ENCODE results near the gene SPEG.

SPEG gene

DNA sequence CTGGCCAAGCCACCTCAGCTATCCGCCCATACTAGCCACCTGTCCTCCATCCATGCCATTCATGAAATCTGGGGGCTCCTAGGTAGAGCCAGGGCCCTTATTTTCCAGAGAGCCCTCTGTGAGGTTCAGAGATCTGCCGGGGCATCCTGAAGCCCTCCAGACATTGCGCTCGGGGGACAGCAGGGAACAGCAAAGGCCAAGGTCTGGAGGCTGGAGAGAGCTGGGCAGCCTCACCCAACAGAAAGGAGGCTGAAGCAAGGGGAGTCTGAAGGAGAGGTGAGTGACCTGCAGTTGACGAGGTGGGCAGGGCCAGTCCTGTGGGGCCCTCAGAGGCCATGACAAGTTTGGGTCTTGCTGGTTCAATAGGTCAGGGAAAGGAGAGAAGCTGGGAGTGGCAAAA lies 25.0 kb upstream of the SPEG start:
- TF ChIP-seq, protein P1, sequence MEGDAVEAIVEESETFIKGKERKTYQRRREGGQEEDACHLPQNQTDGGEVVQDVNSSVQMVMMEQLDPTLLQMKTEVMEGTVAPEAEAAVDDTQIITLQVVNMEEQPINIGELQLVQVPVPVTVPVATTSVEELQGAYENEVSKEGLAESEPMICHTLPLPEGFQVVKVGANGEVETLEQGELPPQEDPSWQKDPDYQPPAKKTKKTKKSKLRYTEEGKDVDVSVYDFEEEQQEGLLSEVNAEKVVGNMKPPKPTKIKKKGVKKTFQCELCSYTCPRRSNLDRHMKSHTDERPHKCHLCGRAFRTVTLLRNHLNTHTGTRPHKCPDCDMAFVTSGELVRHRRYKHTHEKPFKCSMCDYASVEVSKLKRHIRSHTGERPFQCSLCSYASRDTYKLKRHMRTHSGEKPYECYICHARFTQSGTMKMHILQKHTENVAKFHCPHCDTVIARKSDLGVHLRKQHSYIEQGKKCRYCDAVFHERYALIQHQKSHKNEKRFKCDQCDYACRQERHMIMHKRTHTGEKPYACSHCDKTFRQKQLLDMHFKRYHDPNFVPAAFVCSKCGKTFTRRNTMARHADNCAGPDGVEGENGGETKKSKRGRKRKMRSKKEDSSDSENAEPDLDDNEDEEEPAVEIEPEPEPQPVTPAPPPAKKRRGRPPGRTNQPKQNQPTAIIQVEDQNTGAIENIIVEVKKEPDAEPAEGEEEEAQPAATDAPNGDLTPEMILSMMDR (IDR thresholded peaks at IDR 0.05; ENCODE audit: control insufficient read depth, extremely low read depth, insufficient read depth), result no peak
- no peak overlapping the region for H3K4me3 ChIP-seq (ENCODE audit: low read depth, low read length)
- DNase-seq (ENCODE audit: low read depth), result no peak

DNA sequence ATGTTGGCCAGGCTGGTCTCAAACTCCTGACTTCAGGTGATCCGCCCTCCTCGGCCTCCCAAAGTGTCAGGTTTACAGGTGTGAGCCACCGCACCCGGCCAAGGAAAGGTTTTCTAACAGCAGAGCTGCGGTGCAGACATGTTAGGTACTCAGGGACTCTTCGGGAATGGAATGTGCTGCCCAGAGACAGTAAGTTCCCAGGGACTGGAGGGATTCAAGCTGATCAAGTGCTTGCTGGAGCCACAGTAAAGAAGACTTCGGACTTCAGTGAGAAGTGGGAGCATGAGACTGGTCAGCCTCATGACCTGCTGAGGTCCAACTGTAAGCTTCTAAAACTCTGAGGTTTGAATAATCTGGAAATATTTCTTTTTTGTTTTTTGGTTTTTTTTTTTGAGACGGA lies 24.3 kb upstream of the SPEG start:
- no peak for DNase-seq (ENCODE audit: low read depth)
- H3K4me3 ChIP-seq (ENCODE audit: low read depth, low read length), result no peak overlapping the region
- TF ChIP-seq, protein P1 (IDR thresholded peaks at IDR 0.05; ENCODE audit: control insufficient read depth, extremely low read depth, insufficient read depth), result no peak

DNA sequence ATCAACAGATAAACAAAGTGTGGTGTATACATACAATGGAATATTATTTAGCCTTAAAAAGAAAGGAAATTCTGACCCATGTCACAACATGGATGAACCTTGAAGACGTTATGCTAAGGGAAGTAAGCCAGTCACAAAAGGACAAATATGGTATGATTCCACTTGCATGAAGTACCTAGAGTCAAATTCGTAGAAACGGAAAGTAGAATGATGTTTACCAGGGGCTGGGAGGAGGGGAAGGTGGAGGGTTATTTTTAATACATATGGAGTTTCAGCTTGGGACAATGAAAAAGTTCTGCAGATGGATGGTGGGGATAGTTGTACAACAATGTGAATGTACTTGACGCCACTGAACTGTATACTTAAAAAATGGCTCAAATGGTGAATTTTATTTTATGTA lies 19.8 kb upstream of the SPEG start:
- no peak overlapping the region for H3K4me3 ChIP-seq (ENCODE audit: low read depth, low read length)
- TF ChIP-seq, protein P1 (IDR thresholded peaks at IDR 0.05; ENCODE audit: control insufficient read depth, extremely low read depth, insufficient read depth), result no peak
- no peak for DNase-seq (ENCODE audit: low read depth)

DNA sequence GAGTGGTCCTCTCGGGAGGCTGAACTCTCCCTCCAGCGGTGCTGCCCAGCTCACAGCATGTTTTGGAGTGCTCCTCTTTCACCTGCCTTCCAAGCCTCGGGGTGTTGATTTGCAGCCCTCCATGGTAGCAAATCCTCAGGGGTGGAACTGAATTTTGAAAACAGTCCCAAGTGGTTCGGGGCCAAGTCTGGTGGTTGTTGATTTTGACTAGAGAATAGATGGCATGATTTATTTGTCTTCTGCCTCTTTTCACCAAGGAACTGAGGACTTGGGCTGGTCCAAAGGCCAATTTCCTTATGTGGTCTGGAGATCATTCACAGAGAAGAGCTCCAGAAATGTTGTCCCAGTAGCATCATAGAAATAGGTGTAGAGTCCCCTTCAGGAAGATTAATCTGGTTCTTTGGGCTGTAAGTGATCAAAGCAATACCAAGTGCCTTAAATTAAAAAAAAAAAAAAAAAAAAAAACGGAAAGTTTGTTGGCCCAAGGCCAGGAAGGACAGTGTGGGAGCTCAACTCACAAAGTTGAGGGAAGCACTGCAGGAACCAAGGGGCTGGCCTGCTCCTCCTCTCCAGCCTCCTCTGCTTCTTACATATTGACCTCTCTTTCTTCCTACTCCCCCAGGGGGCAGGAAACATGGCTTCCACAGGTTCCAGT lies 18.9 kb upstream of the SPEG start:
- H3K4me3 ChIP-seq (ENCODE audit: low read depth, low read length), result no peak overlapping the region
- no peak for DNase-seq (ENCODE audit: low read depth)
- TF ChIP-seq, protein P1 (IDR thresholded peaks at IDR 0.05; ENCODE audit: control insufficient read depth, extremely low read depth, insufficient read depth), result no peak

DNA sequence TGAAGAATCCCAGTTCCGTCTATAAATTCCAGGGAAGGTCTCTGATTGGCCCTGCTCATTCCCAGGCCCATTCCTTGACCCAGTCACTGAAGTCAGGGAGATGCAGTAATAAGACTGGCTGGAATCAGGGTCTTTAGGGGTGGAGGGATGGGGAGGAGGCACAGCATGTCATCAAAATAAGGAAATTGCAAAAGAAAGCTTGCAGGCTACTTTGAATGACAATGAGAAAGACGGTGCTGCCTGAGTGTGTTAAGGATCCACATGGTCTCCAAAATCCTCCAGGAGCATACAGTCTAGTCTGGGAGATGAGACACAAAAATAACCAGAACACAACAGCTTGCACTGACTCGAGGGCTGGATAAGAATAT lies 18.4 kb upstream of the SPEG start:
- DNase-seq (ENCODE audit: low read depth), result no peak
- TF ChIP-seq, protein P1 (IDR thresholded peaks at IDR 0.05; ENCODE audit: control insufficient read depth, extremely low read depth, insufficient read depth), result no peak

DNA sequence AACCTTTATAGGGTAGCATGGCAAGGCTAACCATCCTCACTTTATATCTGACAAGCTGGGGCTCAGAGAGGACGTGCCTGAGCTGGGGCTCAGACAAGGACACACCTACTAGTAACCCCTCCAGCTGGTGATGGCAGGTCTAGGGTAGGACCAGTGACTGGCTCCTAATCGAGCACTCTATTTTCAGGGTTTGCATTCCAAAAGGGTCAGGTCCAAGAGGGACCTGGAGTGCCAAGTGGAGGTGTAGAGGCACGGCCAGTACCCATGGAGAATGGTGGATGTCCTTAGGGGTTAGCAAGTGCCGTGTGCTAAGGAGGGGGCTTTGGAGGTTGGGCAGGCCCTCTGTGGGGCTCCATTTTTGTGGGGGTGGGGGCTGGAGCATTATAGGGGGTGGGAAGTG lies 17.7 kb upstream of the SPEG start:
- no peak for DNase-seq (ENCODE audit: low read depth)
- TF ChIP-seq, protein P1 (IDR thresholded peaks at IDR 0.05; ENCODE audit: control insufficient read depth, extremely low read depth, insufficient read depth), result no peak

More for the DNA sequence above, 18.4 kb upstream of the SPEG start:
- no peak overlapping the region for H3K4me3 ChIP-seq (ENCODE audit: low read depth, low read length)

DNA sequence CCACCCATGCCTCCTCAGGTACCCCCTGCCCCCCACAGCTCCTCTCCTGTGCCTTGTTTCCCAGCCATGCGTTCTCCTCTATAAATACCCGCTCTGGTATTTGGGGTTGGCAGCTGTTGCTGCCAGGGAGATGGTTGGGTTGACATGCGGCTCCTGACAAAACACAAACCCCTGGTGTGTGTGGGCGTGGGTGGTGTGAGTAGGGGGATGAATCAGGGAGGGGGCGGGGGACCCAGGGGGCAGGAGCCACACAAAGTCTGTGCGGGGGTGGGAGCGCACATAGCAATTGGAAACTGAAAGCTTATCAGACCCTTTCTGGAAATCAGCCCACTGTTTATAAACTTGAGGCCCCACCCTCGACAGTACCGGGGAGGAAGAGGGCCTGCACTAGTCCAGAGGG lies 17.3 kb upstream of the SPEG start:
- no peak for DNase-seq (ENCODE audit: low read depth)
- TF ChIP-seq, protein P1 (IDR thresholded peaks at IDR 0.05; ENCODE audit: control insufficient read depth, extremely low read depth, insufficient read depth), result no peak
- no peak overlapping the region for H3K4me3 ChIP-seq (ENCODE audit: low read depth, low read length)

More for the DNA sequence above, 17.7 kb upstream of the SPEG start:
- H3K4me3 ChIP-seq (ENCODE audit: low read depth, low read length), result no peak overlapping the region

Measured in LNCaP clone FGC (cell line).